HG02588 (cell line): ENCODE measurements around the gene C3orf18.
"Not testable (repeated sequence)": the region's sequence is repeated elsewhere in the genome, so short reads cannot be mapped to it uniquely, and the experiment has no call there.

ENCODE experiments used
- ATAC-seq: cut with Tn5 transposase; IDR thresholded peaks from one replicate; pipeline ENCODE4 v1.9.1; 2021; ENCODE audit warnings: mild to moderate bottlenecking, moderate library complexity; ENCODE audit not compliant: unreplicated experiment

Gene C3orf18

DNA sequence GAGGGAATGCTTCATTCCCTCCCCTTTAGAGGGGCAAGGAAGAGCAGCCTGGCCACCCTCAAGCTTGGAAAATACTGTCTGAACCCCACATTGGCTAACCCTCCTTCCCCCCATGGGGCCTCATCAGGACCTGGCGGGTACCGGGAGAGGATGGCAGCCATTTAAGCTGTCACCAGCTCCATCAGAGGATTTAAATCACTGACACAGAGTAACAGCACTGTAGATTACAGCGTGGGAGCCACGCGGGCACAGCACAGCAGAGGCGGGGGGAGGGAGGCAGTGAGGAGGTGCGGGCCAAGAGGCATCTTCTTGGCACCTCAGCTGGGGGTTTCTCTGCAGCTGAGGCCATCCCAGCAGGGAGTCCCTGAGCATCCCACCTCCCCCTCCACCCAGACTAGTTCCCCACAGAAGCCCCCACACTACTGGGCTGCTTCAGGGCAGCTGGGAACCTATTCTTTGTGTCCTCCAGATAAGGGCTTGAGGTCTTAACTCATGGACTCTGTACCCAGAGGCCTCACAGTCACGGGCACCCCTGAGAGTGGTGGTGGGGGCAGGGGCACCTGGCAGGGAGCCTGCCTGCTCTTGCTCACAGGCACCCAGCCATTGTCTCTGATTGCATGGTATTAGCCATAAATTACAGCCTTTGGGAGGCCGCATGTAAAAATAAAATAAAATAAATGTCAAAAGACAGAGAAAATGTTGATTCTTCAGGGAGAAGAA, 42.2 kb downstream of the C3orf18 start:
- ATAC-seq = no peak

DNA sequence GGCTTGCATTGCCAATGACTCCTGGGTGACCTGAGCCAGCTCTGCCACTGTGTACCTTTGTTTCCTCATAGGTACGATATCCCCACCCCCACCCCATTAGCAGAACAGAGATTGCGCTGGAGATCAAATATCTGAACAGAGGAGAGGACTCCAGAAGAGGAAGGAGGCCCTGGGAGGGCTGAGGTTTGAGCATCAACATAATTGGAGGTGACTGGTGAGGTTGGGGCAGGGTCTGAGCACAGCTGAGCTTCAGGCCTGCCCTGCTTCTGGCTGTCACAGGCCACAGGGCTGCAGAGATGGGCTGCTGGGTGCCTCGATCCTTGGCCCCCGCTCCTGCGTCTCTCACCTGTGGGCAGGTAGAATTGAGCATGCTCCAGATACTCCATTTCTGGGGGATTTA, 42.8 kb downstream of the C3orf18 start:
- no peak for ATAC-seq

DNA sequence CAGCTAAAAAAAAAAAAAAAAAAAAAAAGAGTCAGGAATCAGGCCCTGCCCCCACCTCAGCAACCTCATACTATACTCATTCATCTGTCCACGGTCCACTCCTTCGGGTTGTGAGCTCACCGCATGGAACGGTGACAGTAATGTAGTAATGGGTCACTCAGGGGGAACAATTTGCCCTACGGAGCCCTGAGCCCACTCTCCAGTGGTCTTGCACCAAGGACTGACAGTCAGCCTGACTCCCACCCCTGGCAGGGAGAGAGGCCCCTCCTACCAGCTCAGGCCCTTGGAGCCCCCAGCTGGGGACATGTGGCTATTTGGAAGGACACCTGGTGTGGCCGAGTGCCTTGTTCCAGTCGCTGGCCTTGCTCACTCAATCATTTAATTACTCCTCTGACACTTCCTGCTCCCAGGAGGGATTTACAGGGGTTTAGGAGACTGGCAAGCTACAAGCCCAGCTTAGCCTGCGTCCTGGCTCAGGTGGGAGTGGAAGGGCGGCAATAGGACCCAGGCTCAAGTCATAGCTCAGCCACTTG, 44.2 kb downstream of the C3orf18 start:
- no peak for ATAC-seq

DNA sequence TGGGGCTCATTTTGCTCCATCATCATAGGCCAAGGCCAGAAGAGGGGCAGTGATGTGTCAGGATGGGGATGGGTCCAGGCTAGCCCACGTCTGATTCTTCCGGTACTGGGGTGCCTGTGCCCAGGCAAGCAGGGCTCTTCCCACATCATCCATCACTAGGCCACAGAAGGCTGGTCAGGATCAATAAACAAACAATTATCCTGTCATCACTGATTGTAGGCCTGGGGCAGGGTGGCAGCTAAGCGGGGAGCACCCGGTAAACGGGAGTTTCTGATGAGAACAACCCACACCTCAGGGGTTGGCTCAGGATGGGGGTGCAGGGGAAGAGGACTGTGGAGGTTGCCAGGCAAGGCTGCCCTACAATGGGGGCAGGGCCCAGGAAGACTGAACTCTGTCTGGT, 46.0 kb downstream of the C3orf18 start:
- no peak for ATAC-seq

DNA sequence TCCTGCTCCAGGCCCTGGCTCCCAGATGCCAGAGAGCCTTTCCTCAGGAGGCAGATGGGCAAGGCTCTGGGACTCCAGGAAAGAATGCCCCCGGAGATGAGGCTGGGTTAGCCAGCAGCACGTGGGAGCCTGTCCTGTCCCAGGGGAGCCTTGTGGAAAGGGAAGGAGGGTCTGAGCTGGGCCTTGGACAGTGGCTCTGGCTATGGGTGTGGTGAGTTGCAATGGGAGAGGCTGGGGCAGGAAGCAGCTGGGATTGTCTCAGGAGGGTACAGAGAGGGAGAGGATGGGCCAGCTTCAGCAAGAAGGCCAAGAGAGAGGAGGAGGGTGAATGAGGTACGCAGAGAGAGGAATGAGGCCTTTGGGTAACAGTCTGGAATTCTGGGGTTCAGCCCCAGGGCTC, 46.7 kb downstream of the C3orf18 start:
- no peak for ATAC-seq

DNA sequence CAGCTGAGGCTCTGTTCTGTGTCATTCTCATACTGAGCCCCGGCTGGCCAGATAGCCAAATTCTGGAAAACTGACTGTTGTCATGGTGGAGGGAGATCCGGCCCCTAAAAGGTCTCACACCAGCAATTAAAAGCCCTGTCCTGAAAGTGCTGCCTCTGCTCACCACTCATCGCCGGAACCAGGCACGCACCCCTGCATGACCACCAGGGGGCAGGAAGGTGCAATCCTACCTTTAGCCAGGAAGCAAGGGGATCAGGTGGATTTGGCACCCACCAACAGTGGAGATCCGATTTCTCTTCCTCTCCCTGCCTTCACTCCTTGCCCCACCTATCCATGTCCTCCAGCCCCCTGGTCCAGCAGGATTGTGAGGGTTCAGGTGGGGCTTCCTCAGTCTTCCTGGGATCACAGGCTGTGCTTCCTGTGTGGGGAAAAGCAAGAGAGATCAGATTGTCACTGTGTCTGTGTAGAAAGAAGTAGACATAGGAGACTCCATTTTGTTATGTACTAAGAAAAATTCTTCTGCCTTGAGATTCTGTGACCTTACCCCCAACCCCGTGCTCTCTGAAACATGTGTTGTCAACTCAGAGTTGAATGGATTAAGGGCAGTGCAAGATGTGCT, 48.0 kb downstream of the C3orf18 start:
- no peak for ATAC-seq

DNA sequence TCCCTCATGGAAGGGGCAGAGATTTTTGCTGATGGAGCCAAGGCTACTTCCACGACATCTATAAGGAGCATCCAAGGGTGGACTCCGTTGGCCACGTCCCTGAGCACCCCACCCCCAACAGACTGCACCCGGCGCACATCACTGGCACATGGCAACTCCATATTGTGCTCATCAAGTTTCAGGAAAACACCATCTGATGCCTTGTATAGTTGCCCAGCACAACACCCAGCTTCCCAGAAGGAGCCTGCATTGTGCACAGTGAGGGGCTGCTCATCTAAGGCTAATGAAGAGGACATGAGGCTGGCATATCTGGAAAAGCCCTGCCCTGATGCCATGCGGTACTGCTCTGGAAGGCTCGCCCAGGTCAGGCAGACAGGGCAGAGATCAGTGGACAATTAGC, 49.1 kb downstream of the C3orf18 start:
- ATAC-seq = no peak

DNA sequence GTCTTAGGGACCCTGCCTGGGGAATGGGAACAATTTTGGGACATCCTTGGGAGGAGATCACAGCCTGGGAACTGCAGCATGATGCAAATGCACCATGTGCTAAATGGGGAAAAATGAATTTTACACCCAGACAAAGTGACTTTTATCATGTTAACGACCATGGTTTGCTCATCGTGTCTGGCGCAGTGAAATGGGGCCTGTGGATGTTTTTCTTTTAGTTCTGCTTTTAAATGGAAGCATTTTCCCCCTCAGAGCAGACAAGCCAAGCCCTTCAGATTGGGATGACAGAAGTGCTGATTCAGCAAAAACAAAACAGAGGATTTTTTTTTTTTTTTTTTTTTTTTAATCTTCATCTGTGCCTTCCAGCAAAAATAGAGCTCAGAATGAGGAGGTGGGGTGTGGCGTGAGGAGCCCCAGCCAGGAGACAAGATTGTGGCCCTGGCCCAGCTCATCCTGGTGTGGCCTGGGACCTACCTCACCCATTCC, 49.8 kb downstream of the C3orf18 start:
- no peak for ATAC-seq

DNA sequence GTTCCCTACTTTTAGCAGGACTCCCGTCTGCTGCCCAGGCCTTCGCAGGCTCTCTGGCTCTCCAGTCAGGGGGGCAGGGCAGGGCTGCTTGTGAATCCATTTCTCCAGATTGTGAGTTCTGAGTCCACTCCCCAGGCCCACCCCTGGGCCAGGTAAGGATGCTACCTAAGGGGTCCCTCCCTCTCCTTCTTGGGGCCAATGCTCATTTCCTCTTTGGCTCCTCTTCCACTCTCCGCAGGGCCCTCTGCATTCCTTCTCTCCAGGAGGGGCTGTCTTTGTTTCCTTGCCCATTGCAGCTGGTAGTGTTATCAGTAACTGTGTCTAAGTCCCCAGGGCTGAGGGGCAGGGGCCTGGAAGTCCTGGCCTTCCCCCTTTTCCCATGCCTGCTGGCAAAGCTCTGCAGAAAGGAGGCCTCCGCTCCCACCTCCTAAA, 51.1 kb downstream of the C3orf18 start:
- no peak for ATAC-seq

DNA sequence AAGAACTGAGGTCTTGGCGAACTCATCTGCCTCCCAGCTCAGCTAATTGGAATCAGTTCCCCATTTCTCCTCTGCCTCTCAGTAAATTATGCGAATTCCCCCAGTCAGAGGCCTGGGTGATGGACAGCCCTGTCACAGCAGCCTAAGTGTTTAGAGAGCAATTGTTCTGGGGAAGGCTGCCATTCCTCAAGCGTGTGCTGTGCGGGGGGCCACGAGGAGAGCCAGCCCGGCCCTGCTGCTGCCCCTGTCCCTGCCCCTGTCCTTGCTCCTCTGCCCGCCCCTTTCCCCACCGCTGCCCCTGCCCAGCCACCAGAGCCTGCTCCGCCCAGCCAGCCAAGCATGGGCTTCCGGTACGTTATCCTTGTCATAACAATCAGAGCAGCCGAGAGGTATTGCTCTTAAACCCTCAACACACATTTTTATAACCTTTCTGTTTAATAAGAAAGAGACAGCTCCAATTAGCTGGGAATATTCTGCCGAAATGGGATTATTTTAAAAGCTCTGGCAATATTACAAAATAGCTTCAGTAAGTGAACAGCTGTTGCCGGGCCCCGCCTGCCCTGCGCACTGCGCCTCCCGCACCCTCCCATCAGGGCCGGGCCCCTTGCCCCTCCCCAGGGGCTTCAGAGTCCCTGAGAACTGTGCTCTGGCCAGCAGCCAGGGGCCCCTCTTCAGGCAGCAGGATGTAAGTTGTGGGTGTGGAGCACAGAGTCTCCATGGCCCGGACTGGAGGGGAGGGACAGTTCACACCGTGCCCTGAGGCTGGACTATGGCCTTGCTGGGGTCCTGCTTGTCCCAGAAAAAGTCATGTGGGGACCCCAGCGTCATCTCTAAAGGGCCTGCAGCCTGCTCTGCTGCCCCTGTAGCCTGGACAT, 51.7 kb downstream of the C3orf18 start:
- no peak for ATAC-seq

DNA sequence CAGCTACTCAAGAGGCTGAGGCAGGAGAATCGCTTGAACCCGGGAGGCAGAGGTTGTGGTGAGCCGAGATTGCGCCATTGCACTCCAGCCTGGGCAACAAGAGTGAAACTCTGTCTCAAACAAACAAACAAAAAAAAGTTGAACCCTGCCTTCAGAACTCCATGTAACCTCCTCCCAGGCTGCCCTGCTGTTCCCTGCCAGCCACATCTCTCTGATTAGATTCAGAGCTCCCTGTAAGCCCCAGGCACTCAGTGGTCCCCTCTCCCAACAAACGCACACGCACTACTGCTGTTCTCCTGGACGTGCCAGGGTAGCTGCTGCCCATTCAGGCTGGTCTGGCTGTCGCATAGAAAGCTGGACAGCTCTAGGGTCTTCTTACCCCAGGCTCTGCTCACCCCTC, 54.6 kb downstream of the C3orf18 start:
- ATAC-seq = not testable (repeated sequence)

DNA sequence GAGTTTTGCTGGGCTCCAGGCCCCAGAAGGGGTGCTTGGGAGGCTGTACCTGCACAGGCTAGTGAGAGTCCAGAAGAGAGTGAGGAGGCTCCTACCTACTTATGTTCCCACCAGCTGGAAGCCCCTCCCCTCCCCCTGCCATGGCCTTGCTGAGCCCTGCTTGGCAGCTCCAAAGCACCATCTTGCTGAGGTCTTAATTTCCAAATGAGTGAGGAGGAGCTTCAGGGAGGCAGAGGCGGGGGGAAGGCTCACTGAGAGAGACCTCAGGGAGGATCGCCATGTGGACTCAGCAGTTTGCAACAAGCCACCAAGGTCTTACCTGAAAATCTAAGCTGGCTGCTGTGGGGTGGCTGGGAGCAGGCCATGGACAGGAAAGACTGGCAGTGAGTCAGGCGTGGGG, 55.4 kb downstream of the C3orf18 start:
- ATAC-seq = no peak

DNA sequence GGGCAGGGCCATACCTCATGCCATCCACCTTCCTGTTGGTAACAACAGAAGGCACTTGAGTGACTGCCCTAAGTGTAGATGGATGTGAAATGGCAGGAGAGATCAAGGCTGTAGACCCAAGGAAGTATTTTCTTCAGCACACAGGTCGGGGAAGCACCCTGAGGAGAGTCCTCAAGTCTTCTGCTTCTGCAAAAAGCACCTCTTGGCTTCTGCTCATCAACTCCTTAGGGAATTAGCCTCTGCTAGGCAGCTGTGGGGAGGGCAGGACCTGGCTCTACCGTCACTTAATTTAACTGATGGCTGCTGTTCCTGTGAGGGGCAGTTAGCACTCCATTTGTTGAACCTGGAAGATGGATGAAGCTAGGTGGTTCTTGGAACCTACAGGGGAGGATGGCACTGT, 57.2 kb downstream of the C3orf18 start:
- no peak for ATAC-seq

DNA sequence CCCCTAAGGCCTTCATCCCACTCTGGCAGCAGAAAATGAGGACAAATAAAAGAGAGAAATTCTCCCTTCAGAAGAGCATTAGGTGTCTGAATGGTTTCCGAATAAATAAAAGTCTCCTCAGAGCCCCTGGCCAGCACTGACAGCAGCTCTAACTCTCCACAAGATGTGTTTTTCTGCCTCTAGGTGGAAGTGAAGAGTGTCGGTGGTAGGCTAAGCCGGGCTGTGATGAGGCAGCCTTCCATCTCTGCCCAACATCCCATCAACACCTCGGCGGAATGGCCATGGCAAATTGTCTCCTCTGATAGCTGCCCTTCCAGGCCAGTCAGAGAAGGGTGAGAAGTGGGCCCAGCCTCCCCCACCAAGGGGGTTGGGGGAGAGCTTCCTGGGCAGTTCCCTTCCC, 57.8 kb downstream of the C3orf18 start:
- ATAC-seq = no peak

DNA sequence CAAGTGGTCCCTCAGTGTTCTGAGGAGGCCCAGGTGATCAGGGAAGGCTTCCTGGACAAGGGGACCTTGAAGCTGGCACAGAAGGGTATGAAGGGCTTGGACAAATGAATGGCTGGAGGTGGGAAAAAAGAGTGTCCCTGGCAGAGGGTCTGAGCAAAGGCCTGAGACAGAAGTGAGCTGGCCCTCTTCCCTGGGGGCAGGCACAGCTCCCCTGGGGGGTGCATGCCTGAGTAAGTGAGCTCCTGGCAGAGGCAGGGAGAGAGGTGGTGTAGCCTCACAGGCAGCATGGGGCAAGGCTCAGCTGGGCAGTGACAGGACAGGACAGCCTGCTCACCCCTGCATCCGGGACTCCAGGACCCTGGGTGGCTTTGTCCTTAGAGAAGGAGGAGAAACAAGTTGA, 58.7 kb downstream of the C3orf18 start:
- no peak for ATAC-seq
